Sigmoid colon (tissue), 7 donors: ENCODE measurements around the gene TBC1D16. TPM values are rescaled to one million over a fixed set of nuclear protein-coding genes. Genes with fewer than 3 reads are reported as not detected.

Source experiments
- DNase-seq: peaks from one replicate; pipeline ENCODE4 v3.0.0-alpha.2; 2019
- H3K27ac ChIP-seq, 4 donors: fragments of 200-600 bp; sonication (generic); one replicate each; pipeline ENCODE4 v1.5.1; 2016 to 2019; ENCODE audit warnings: mild to moderate bottlenecking in 1 of 4
- H3K27me3 ChIP-seq, 3 donors: fragments of 200-600 bp; sonication (generic); one replicate each; pipeline ENCODE4 v1.5.1; 2019; ENCODE audit warnings: mild to moderate bottlenecking in 1 of 3
- H3K36me3 ChIP-seq, 4 donors: fragments of 200-600 bp; sonication (generic); one replicate each; pipeline ENCODE4 v1.5.1; 2016 to 2019
- H3K4me1 ChIP-seq, 4 donors: fragments of 200-600 bp; sonication (generic); one replicate each; pipeline ENCODE4 v1.5.1; 2017 to 2019
- H3K4me3 ChIP-seq, 4 donors: fragments of 200-600 bp; sonication (generic); one replicate each; pipeline ENCODE4 v1.5.1; 2017 to 2019; ENCODE audit warnings: mild to moderate bottlenecking in 2 of 4, moderate library complexity in 1 of 4
- H3K9me3 ChIP-seq, 4 donors: fragments of 200-600 bp in 3 of 4; sonication (generic) in 3 of 4; one replicate each; pipeline versions ENCODE4 v1.5.1 to v1.6.1; 2013 to 2019
- CTCF ChIP-seq, 4 experiments: fragments of 450-650 bp in 3 of 4; fragments of 200-600 bp in 1 of 4; IDR thresholded peaks; one replicate each; pipeline ENCODE4 v1.5.1; 2016 to 2019; ENCODE audit warnings: antibody characterized with exemption in 4 of 4, mild to moderate bottlenecking in 3 of 4, moderate library complexity in 2 of 4
- EP300 ChIP-seq, 4 donors: sonication (generic); formaldehyde crosslinking; IDR thresholded peaks; one replicate each; pipeline ENCODE4 v1.6.1; 2017; ENCODE audit warnings: antibody characterized with exemption in 4 of 4
- POLR2A ChIP-seq, 2 donors: fragments of 450-650 bp; IDR thresholded peaks; one replicate each; pipeline ENCODE4 v1.6.1; 2016; ENCODE audit warnings: antibody characterized with exemption in 2 of 2, mild to moderate bottlenecking in 2 of 2, moderate library complexity in 2 of 2
- POLR2AphosphoS5 ChIP-seq, 4 donors: sonication (generic); formaldehyde crosslinking; IDR thresholded peaks; one replicate each; pipeline ENCODE4 v1.6.1; 2017; ENCODE audit warnings: antibody characterized with exemption in 4 of 4
- WGBS, 2 donors: extraction: QIAGEN DNeasy Blood & Tissue Kit; methylation state at CpG; one replicate each; pipeline ENCODE4 v1.1.7; 2013; 5-methylcytosine and 5-hydroxymethylcytosine counted together
- intact Hi-C: fragments of 100-400 bp; cut with DNase I; formaldehyde crosslinking; loops from one replicate; pipeline ENCODE4 v1.15.1; 2023
- polyA plus RNA-seq, 3 donors: library from polyadenylated mRNA; stranded (reverse); fragments of 200-250 nt; gene quantifications; one replicate each; pipeline ENCODE4 v1.2.3, GENCODE V29; 2013
- total RNA-seq, 4 donors: library from RNA; depleted of rRNA; stranded (reverse); fragments of >200 nt; gene quantifications; one replicate each; pipeline ENCODE4 v1.1.0, GENCODE V29; 2016
- donor health status: healthy with polysubstance abuse.
- donor health status: Bipolar disorder and iron deficiency.
- donor health status: healthy.

Gene TBC1D16
- total and polyA plus RNA-seq, 7 donors, result 3.6 to 21.9 (median 15.7) TPM

- Histone ChIP-seq H3K4me3 (no peak overlapping the region), H3K27me3 (no peaks in the 10 kb centered on the region), H3K36me3 (peaks cover 8 to 69% (median 10%) of the 10 kb centered on the region in 4 donors), H3K4me1 (no peaks in the 10 kb centered on the region), H3K9me3 (no peaks in the 10 kb centered on the region), H3K27ac (no peak overlapping the region)
- intact Hi-C loops, result no loop called here
- TF ChIP-seq POLR2AphosphoS5 (IDR thresholded peaks at IDR 0.05) (no peak), EP300 (IDR thresholded peaks at IDR 0.05) (no peak), POLR2A (IDR thresholded peaks at IDR 0.05) (no peak), CTCF (IDR thresholded peaks at IDR 0.05) (no peak)
- DNase-seq, result no peak
- 95 to 97% methylated on average over 42 of the region's 42 CpGs for WGBS, 2 donors
These were observed 92.1 kb downstream of the TBC1D16 start for GRCh38 chr17:79943347-79944241.

DNA sequence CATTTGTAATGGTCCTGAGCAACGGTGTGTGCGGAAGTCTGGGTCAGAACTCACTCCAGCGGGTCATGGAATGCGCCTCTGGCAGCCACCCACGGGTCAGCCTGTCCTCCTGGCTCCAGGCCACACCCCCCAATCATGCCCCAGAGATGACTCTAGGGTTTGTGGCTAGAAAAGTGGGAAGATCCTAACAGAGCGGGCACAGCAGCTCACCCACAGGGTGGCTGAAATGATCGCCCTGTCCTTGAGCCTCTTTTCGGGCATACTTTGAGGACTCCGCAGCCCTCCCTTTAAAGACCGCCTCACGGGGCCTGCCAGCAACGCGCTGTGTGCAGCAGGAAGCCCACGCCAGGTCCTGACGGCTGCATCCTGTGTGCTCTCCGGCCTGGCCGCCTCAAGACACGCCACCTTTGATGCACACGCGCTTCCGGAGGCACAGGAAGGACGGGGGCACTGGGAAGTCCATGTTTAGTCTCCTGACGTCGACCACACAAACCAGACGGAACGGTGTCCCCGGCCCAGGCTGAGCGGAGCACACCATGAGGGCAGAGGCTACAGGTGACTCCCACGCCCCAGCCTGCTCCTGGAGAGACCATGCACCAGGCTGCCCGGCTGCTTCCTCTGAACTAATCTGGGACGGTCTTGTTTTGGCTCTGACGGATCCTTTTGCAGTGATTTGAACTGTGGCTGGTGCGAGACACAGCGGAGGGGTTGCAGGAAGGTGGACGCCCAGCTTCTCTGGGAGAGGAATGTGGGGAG, 92.9 kb downstream of the TBC1D16 start:
- 55 to 87% methylated on average over 35 of the region's 35 CpGs for WGBS, 2 donors
- TF ChIP-seq CTCF (IDR thresholded peaks at IDR 0.05) (no peak), EP300 (IDR thresholded peaks at IDR 0.05) (no peak), POLR2AphosphoS5 (IDR thresholded peaks at IDR 0.05) (peak in 1 of 4 donors; percentile 11), POLR2A (IDR thresholded peaks at IDR 0.05) (no peak)
- peak; percentile 70 for DNase-seq
- H3K27me3 ChIP-seq, result no peaks in the 10 kb centered on the region
- H3K4me3 ChIP-seq, result no peak overlapping the region
- no peak overlapping the region for H3K27ac ChIP-seq
- intact Hi-C loops, result no loop called here
- H3K4me1 ChIP-seq, result no peaks in the 10 kb centered on the region
- peaks cover 5 to 67% (median 10%) of the 10 kb centered on the region in 4 donors for H3K36me3 ChIP-seq
- H3K9me3 ChIP-seq, result no peaks in the 10 kb centered on the region

DNA sequence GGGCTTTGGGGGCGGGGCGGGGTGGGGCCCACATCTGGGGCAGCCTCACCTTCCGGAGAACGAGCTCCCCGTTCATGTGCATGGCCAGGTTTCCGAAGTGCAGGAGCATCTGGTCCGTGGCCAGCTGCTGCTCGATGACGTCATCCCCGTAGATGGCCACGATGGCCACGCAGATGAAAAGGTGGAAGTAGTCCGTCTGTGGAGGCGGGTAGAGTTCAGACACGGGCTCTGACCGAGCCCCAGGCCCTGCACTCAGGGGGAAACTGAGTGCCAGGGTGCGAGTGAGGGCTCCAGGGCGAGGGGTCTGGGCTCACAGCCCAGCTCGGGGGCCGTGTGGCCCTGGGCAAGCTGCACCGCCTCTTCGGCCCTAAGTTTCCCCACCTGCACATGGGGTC, 93.7 kb downstream of the TBC1D16 start:
- H3K27ac ChIP-seq, result no peak overlapping the region
- WGBS, 2 donors, result 84 to 89% methylated on average over 22 of the region's 22 CpGs
- H3K9me3 ChIP-seq, result no peaks in the 10 kb centered on the region
- peak; percentile 64 for DNase-seq
- H3K36me3 ChIP-seq, result peaks cover 5 to 60% (median 10%) of the 10 kb centered on the region in 4 donors
- intact Hi-C loops, result no loop called here
- H3K4me1 ChIP-seq, result peaks cover 0 to 5% (median 0%) of the 10 kb centered on the region in 4 donors
- H3K4me3 ChIP-seq, result no peak overlapping the region
- H3K27me3 ChIP-seq, result no peaks in the 10 kb centered on the region
- no peak for TF ChIP-seq POLR2A (IDR thresholded peaks at IDR 0.05)
- no peak for TF ChIP-seq CTCF (IDR thresholded peaks at IDR 0.05)
- no peak for TF ChIP-seq EP300 (IDR thresholded peaks at IDR 0.05)
- TF ChIP-seq POLR2AphosphoS5 (IDR thresholded peaks at IDR 0.05), result no peak

DNA sequence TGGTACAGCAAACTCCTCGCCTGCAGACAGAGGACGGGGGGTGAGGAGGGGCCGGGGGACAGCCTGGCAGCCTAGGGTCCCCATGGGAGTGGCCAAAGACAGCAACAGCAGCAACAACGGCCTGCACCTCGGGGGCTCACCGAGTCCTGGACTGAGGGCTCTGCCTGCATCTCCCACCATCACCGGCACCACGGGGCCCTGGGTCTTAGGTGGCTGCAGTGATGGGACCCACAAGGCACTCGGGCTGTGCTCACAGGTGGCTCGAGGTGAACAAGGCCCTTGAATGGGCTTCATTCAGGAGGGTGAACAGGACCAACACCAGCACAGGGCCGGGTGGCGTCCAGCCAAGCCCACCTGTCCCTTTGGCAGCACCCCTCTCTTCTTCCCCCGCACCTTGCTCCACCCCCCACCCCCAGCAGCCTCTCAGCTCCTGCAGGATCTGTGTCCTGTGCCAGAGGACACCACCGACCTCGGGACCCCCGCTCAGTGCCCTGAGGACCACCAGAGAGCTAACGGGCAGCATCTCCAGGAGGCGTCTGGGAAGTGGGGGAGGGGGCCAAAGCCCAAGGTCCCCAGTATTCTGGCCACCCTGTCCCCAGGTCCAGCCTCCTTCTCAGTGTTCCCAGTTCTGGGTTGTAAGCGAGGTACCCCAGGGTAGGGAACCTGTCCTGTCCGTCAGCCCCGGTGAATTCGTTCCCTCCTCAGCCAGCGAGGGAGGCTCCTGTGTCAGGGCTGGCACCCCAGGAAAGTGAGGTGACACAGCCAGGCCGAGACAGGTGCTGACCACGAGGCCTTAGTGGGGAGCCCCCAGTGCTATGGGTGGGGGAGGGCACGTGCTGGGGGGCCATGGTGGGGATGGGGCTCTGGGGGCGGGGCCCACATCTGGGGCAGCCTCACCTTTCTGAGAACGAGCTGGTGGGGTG, 94.3 kb downstream of the TBC1D16 start:
- DNase-seq, result peak; percentile 60
- H3K4me1 ChIP-seq, result peaks cover 0 to 5% (median 0%) of the 10 kb centered on the region in 4 donors
- H3K27ac ChIP-seq, result no peak overlapping the region
- TF ChIP-seq POLR2AphosphoS5 (IDR thresholded peaks at IDR 0.05) (no peak), CTCF (IDR thresholded peaks at IDR 0.05) (no peak), EP300 (IDR thresholded peaks at IDR 0.05) (no peak), POLR2A (IDR thresholded peaks at IDR 0.05) (no peak)
- no peaks in the 10 kb centered on the region for H3K27me3 ChIP-seq
- H3K4me3 ChIP-seq, result no peak overlapping the region
- 83 to 86% methylated on average over 28 of the region's 28 CpGs for WGBS, 2 donors
- peaks cover 1 to 56% (median 10%) of the 10 kb centered on the region in 4 donors for H3K36me3 ChIP-seq
- intact Hi-C loops, result no loop called here
- no peaks in the 10 kb centered on the region for H3K9me3 ChIP-seq
